Stimulated activated CD4-positive, alpha-beta T cell treated with anti-CD3 and anti-CD28 coated beads, TNF-alpha, amount 100 ng/mL, for 24 hours (primary cell): ENCODE data around the gene CYB5R2.
A peak's percentile ranks its signal among the peaks of the same experiment; 100 is the strongest.
"Not testable (repeated sequence)": the region's sequence is repeated elsewhere in the genome, so short reads cannot be mapped to it uniquely, and the experiment has no call there.

Experiments used
- DNase-seq, 3 experiments: peaks; one replicate each; pipeline ENCODE4 v3.0.0-alpha.2; 2020; ENCODE audit warnings: low read depth in 3 of 3

CYB5R2 gene

DNA sequence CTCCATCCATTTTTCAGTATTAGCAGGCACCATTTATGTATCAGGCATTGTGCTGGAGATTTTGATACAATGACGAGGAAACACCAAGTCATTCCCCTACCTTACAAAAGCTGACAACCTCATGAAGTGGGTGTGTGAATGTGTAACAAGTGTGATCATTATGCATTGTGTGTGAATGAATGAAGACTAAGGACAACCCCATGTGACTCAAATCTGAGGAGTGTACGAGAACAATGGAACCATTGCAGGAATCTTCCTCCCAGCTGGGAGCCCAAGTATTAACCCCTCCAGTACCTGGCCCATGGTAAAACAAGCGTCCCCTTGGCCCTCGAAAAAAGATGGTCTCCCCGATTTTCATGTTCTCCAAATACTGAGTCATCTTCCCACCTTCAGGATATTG lies 4.4 kb downstream of the CYB5R2 start:
- no peak for DNase-seq

DNA sequence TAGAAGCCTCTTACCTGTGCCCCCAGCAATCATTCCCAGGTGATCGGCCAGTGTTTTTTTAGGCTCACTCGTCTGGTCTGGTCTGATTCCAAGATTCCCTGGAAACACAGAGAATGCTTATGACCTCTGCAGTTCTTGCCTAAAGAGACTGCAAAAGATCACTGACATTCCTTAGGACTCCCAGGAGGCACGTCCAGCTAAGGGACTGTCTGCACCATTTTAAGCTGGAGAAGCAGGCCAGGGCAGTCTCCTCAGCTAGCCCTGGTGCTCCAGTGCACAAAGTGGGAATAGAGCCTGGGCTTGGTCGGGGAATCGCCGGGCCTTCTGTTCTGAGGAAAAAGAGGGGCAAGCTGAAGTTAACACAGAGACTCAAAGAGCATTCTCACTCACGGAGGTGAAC lies 4.8 kb downstream of the CYB5R2 start:
- no peak for DNase-seq

DNA sequence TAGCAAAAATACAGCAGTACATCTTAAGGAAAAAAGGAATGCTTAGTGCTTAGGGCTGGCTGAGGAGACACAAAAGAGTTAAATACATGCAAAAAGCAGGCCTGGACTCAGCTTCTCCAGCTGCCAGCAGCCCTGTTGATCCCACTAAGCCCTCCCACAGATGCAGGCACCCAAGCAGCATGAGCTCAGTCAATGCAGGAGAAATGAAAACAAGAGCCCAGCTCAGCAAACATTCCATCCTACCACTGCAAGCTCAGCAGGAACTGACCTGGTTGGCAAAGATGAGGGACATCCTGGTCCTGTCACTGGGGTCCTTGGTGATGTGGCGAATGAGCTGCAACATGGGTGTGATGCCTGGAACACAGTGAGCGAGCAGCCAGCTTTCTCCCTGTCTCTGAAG lies 5.8 kb downstream of the CYB5R2 start:
- no peak for DNase-seq

DNA sequence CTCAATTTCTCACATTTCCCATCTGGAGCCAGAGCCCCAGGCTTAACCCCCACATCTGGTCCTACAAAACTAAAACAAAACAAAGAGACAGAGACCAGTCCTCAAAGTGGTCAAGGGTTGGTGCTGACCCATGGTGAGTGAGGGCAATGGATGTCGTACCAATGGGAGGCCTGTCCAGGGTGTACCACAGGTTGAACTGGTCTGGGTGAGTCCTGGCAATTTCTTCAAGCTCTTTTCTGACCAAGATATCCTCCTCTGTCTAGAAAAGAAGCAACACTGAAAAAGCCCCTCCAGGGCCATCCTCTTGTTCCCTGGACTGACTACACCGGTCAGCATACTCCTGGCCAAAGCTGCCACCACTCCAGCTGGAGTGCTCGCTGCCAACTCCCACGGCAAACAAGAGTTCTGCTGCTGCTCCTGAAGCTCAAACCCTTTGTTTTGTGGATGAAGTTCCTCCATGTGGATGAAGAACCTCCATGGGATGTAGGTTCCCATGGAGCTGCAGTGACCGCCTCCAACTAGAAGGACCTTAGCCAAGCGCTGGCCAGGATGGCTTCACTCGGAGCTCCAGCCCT lies 6.9 kb downstream of the CYB5R2 start:
- no peak for DNase-seq

DNA sequence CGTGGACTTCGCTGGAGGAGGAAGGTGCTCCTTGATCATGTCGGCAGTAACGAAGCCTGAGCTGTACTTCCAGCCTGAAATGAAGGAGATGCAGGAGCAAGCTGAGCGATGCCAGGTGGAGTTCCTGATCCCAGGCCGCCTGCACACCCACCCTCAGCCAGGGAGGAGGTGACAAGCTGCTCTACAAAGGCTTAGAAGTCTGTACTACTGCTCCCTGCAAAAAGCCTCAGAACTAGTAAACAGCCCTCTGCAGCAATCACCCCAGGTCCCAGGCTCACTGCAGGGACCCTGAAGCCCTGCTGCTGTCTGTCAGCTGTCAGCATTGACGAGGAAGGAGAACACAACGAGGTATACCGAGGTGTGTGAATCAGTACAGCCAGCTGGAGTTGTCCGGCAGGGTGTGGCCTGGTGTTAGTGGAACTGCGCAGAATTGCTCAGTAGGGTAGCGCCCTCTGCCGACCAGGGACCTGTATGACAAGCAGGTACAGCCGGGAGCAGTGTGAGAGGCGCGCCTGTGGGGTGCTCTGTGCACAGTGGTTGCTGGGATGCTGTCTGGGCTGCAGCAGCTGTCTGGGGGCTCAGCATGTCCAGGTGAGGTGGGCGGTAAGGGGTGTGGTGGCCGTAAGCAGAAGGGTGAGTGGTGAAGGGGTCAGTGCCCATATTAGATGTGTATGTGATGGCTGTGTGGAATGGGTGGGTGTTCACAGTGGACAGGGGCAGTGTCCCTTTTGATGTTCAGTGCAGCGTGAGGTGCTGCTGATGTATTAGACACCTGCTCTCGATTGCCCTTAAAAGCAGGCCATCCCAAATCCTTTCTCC lies 7.6 kb downstream of the CYB5R2 start:
- peak; percentile 31 to 74 (median 59) for DNase-seq

DNA sequence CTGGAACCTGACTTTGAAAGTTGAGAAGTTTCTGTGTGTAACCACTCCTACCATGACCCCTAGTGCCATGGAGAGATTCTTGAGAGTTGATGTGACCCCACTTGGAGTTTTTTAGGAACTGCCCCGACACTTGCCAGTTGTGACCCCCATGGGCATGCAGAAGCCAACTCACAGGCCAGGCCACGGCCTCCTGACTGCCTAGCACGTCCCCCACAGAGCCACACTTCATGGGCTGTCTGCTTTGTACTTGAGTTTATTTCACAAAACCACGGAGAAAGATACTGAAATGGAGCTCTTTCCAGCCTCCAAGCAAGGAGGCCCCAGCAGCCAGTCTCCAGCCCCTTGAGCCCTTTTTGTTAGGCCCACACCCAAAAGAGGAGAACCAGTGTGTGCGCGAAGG lies 8.4 kb downstream of the CYB5R2 start:
- no peak for DNase-seq

DNA sequence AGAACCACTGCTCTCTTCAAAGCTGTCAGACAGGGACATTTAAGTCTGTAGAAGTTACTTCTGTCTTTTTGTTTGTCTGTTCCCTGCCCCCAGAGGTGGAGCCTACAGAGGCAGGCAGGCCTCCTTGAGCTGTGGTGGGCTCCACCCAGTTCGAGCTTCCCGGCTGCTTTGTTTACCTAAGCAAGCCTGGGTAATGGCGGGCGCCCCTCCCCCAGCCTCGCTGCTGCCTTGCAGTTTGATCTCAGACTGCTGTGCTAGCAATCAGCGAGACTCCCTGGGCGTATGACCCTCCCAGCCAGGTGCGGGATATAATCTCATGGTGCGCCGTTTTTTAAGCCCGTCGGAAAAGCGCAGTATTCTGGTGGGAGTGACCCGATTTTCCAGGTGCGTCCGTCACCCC lies 9.8 kb downstream of the CYB5R2 start:
- DNase-seq, result not testable (repeated sequence)

DNA sequence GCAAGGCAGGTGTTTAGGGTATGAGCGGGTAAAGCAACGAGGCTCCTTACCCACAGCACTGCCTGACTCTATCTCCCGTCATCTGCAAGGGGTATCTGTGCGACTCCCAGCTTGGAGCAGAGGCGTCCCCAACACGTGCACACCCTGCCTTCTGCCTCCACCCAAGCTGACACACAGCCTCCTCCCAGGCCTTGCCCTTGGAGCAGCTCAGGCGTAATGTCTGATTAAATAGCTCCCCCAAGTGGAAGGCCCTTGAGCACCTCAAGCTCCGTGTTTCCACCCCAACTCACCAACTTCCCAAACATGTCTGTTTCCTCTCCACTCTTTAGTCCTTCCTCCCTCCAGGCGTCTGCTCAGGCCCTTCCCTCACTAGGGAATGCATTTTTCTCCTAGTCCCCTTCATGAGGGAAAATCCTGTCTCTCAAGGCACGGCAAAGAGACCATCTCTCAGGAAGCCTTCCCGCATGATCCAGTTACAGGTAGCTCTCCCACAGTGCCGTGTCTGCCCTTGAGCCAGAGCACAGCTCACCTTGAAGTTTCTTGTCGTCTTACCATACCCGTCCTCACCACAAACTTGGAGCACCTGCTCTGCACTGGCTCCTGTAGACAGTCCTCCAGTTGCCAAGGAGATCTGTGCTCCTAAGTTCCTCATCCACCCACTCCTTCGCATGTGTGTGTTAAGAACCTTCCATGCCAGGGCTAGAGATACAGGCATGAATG lies 15.8 kb downstream of the CYB5R2 start:
- DNase-seq, result no peak

DNA sequence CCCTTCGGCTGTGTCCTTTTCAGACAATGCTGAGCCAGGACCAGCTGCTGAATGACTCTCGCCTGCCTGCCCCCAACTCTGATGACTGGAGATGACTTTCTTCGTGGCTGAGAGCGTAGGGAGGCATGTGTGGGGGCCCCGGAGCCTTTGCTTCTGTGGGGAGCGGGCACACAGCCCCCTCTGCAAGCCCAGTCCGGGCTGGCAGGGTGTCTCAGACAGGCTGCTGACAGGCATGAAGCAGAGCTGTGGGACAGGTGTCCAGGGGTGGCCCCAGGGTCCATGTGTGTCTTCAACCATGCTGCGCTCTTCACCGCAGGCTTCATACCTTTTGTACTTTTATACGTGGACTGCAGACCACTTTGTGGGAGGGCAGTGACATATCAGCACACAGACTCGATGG lies 16.6 kb downstream of the CYB5R2 start:
- no peak for DNase-seq

DNA sequence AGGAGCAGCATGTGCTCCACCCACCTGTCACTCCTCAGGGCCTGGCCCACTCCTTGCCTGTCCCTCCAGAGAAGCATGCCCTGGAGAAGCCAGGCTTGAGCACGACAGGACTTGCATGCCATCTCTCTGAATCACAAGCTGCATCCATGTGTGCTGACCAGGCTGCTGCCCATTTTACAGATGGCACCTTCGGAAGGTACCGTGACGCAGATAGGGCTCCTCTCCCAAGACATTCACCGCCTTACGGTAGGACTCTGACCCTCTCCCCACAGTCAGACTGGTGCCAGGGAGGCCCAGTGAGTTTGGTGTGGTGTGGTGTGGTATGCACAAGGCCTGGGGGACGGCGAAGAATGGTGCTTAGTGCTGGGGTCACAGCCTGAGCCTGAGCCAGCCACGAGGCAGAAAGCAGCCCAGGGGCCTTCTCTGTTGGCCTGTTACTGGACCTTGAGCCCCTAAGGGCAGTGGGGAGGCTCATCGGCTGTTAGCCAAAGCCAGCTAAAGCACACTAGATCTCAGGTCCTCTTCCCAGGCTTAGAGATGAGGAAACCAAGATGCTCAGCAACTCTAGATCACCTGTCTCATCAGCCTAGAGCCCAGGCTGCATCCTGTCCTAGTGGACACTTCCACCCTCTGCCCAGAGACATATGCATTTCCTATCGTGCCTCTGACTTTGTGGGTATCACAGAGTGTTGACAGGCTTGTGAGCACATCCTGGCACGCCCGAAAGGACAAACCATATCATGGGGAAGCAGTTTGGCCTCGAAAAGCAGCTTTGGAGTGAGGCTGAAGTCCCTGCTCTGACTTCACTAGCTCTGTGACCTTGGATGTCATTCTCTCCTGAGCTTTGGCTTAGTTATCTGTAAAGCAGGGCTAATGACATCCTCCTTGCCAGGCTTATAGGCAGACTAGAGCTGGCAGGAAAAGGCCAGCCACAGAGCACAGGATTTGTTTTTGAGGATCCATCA lies 17.8 kb downstream of the CYB5R2 start:
- no peak for DNase-seq

DNA sequence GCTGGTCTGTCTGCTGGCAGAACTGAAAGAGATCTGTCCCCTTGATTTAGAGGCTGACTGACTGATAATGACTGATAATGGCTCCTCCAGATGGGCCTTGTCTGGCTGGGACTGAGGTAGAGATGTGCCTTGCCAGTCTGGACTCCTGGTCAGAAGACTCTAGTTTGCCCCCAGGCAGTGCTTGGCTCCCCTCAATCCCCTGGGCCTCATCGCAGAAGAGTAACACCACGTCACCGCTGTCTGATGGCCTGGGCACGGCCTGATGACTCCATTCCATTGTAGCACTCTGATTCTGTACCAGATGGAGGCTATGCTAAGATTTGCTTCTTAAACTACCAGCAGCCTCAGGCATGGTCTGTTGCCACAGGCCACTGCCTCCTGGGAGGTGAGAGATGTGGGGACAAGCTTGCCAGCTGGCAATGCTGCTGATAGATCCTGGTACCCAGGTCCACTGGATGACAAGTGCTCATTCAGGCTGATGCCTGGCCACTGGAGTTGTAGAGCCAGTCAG lies 19.1 kb downstream of the CYB5R2 start:
- DNase-seq, result no peak

DNA sequence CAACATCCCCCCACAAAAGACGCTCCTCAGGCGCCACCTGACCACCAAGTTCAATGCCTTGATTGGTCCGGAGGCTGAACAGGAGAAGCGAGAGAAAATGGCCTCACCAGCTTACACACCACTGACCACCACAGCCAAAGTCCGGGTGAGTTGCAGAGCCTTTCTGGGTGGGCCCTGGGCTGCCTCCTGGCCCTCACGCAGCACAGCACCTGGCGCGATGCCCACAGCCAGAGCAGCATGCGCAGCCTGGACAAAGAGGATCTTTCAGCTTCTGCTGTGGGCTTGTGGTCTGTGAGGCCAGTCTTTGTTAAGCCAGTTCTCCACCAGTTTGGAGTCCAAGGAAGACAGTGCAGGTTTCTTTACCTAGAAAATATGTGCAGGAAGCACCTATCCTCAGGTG lies 21.6 kb downstream of the CYB5R2 start:
- no peak for DNase-seq

DNA sequence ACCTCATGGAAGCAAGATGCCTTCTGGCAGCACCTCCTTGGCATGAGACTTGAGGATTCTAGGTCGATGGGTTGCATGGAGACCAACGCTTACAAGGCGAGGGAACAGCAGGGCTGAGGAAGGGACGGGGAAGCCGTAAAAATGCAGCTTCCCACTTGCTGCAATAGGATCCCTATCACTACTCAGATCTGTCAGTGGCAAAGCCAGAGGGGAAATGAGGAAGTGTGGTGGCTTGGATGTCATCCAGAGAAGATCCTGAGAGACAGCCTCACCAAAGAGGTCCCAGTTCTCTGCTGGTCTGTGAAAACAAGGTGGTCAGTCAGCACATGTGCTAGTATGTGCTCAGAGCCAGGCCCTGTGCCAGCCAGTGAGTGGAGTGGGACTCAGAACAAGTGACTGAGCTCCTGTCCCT lies 22.2 kb downstream of the CYB5R2 start:
- no peak for DNase-seq

DNA sequence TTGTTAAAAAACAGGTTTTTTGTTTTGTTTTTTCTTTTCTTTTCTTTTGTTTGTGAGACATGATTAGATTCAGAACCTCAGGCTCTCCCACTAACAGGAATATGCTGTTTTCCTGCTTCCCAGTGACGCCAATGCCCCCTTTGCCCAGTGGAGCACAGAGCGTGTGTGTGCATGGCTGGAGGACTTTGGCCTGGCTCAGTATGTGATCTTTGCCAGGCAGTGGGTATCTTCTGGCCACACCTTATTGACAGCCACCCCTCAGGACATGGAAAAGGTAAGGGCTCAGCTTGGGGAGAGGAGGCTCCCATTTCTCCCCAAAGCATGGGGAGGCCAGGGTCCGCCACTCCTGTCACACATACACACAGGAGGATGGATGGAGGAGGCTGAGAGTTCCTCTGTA lies 25.0 kb downstream of the CYB5R2 start:
- no peak for DNase-seq

DNA sequence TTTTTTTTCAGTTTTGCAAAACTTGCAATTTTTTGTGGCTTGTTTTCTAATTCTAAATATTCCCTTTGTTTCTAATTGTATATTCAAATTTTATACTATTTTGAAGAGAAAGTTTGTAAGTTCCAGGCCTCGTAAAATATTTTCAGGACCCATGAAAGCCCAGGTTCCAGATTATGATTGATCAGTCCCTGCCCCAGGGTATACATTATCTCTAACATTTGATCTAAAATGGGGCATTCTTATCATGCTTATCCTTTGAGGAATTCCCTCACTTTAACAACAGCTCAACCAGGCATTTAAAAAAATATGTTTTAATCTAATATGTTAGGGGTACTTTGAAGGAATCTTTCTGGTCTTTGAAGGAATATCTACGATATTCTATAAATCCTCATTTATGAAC lies 26.4 kb downstream of the CYB5R2 start:
- no peak for DNase-seq

DNA sequence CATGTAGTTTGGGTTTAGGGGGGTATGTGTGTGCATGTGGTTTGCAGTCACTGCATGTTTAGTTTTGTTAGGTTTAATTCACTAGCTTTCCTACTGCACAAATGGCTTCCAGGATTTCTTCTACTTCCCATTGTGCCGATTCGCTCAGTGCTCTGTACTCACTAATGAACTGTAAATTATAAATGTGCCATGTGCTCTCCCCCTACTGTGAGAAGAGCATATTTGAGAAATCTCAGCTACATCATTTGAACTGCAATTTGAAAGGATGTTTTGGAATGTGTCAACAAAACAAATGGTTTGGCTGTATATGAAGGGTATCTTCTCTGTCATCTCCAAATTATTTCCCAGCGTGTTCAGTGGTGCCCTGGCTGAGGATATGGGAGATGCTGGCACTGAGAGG lies 28.1 kb downstream of the CYB5R2 start:
- DNase-seq, result no peak

DNA sequence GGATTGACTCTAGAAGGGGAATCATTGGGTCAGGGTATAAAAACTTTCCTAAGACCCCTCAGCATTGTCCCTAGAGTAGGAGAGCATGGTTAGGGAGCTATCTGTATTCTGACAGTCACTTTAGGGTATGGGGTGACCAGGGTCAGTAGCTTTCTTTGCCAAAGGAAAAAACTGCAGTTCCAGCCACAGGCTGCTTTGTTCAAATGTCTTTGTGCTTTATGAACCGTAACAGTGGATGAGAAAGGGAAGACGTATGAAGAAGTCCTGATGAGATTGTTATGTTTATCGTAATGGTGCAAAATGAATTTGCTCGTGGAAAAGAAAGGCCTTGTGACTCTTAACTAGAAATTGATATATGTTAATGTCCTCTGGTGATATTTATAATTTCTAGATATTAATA lies 30.0 kb downstream of the CYB5R2 start:
- DNase-seq, result no peak

DNA sequence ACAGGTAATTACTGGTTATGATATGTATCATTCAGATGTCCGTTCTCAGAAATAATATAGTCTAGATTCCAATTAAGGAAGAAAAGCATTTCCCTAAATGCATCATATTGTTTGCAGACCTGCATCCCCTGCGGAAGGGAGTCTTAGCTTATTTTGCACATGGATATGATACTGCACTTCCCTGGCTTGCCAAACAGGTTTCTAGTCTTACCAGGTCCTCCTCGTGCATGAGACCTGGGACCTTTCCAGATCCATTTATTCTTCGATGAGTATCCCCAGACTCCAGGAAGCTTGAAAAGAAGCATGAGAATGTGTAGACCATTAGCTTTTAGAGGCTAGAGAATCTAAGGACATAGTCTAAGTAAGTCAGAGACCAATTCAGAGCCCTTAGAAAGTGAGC lies 30.6 kb downstream of the CYB5R2 start:
- no peak for DNase-seq

DNA sequence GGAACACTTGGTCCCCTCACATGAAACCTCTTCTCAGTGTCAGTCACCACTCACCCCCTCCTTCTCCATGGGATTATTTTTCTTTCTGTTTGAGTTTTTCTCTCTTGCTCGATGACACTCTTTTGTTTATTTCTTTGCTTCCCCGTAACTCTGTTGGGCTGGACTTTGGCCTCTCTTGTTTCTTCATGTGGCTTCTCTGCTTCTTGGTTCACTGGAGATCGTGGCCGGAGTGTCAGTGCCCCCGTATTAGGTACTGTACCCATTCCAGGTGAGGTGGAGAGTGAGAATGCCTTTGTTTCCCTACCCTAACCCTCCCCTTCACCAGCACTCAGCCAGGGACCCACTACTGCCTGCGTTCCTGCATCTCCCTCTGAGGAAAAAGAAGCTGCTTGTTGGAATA lies 32.5 kb downstream of the CYB5R2 start:
- DNase-seq, result no peak

DNA sequence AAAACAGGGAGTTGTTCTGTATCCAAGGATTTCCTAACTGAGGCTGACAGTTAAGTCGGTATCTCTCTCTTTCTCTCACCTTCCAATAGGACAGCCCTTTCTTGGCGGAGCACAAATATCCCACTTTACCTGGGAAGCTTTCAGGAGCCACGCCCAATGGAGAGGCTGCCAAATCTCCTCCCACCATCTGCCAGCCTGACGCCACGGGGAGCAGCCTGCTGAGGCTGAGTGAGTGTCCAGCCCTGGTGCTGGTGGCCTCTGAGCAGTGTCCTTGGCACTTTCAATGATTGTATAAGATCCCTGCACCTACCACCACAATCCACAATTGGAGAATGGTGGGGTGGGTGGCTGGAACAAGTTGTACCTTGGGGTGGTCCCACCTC lies 33.7 kb downstream of the CYB5R2 start:
- DNase-seq, result no peak

DNA sequence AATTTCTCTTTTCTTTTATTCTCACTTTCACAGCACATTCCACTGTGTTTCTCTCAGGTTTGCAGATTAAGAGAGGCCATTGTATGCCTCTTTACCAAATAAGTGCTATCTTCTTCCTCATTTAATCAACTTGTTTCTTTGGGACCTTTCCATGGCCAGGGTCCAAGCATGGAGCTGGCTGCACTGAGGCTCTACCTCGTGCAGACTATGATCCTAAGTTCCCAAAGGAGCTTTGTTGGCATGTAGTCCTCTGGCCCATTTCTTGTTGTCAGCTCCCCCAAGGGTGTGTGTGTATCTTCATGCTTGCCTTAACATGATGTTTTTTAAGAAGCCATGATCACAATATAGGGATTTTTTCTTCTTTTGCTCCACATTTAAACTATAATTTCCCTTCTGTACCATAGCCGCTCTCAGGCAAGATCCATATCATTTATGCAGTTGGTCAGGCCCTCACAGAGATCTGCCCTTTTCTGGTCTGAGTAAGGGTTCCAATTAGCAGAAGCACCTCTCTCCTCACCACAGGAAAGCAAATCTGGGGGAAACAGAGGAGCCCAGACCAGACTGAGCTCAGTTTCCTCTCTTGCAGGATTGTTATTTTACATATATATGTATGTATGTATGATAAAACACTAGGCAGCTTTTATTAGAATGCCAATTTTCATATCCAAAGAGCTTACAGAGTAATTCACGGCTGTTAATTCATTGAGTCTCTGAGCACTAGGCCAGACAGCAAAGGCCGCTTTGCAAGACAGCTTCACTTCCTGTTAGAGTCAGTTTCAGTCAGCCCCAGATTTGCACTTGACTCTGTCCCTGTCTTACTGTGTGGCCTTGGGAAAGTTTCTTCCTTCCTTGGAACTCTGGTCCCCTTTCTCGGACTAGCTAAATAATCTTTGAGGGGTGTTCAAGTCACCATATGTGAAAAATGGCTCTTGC lies 34.3 kb downstream of the CYB5R2 start:
- DNase-seq, result no peak
